Measurements from ENCODE around the gene HOTAIR.

GRCh38 chr12:53980802-53981496, 6.2 kb upstream of the HOTAIR start:
- TF ChIP-seq SMC3 (conservative IDR thresholded peaks at IDR 0.05; ENCODE audit: poor library complexity), result no peak
- no peak for TF ChIP-seq CTCF (IDR thresholded peaks at IDR 0.05; ENCODE audit: poor library complexity, severe bottlenecking)
- TF ChIP-seq EP300 (conservative IDR thresholded peaks at IDR 0.05; ENCODE audit: poor library complexity, severe bottlenecking), result no peak
- TF ChIP-seq RAD21 (conservative IDR thresholded peaks at IDR 0.05), result no peak
- TF ChIP-seq EZH2 (IDR thresholded peaks at IDR 0.05; ENCODE audit: borderline replicate concordance, insufficient read depth, low read length, poor library complexity, severe bottlenecking), result no peak
- TF ChIP-seq POLR2AphosphoS5 (IDR thresholded peaks at IDR 0.05), result no peak
